ENCODE measurements around the gene PSMD5. TPM values are rescaled to one million over a fixed set of nuclear protein-coding genes. Genes with fewer than 3 reads are reported as not detected.

Gene PSMD5
- 16.6 and 49.4 TPM in 2 replicates for total RNA-seq (ENCODE audit: low replicate concordance)

DNA sequence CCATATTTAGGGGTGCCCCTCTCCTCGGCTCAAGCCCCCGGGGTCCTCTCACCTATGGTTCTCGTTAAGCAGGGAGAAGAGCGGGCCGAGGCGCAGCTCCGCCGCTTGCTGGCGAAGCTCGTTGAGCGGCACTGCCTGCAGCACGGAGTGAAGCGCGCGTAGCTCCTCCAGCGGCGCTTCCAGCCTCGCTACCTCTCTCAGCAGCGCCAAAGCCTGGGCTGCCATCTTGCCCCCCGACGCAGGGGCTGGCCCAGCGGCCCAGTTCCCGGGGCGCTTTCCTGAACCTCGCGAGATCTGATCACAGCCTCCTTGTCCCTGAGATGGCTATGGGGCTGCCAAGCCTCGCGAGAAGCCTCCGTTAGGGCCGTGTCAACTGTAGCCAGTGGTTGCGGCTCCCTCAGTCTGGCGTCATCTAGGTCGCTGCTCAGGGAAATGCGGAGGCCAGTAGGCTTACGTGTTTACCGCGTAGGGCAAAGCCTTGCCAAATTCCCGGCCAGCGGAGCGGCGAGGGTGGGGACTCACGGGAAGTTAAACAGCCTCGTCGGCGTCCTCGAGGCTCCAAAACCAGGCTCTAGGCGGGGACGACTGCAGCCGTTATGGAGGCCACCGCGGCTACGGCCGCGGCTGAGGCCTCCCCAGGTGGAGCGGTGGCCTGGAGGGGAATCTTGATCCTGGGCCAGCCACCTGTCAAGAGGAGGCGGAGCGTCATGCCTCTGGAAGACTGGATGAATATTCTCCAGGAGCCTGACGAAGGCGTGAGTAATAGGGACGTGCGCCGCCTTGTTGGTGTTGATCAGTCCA is at the start of gene PSMD5:
TSS of gene PSMD5 (minus strand) at position 238 of the 801 bp plus-strand sequence. CDS start at position 225, 13 bp downstream.
- peak; percentile 100 for DNase-seq (ENCODE audit: low read depth)
- H3K4me3 ChIP-seq (ENCODE audit: low read depth, low read length): peak within 1 kb of the TSS; percentile 99
- TF ChIP-seq, protein P1, sequence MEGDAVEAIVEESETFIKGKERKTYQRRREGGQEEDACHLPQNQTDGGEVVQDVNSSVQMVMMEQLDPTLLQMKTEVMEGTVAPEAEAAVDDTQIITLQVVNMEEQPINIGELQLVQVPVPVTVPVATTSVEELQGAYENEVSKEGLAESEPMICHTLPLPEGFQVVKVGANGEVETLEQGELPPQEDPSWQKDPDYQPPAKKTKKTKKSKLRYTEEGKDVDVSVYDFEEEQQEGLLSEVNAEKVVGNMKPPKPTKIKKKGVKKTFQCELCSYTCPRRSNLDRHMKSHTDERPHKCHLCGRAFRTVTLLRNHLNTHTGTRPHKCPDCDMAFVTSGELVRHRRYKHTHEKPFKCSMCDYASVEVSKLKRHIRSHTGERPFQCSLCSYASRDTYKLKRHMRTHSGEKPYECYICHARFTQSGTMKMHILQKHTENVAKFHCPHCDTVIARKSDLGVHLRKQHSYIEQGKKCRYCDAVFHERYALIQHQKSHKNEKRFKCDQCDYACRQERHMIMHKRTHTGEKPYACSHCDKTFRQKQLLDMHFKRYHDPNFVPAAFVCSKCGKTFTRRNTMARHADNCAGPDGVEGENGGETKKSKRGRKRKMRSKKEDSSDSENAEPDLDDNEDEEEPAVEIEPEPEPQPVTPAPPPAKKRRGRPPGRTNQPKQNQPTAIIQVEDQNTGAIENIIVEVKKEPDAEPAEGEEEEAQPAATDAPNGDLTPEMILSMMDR (IDR thresholded peaks at IDR 0.05; ENCODE audit: insufficient read depth, low read length): no peak

DNA sequence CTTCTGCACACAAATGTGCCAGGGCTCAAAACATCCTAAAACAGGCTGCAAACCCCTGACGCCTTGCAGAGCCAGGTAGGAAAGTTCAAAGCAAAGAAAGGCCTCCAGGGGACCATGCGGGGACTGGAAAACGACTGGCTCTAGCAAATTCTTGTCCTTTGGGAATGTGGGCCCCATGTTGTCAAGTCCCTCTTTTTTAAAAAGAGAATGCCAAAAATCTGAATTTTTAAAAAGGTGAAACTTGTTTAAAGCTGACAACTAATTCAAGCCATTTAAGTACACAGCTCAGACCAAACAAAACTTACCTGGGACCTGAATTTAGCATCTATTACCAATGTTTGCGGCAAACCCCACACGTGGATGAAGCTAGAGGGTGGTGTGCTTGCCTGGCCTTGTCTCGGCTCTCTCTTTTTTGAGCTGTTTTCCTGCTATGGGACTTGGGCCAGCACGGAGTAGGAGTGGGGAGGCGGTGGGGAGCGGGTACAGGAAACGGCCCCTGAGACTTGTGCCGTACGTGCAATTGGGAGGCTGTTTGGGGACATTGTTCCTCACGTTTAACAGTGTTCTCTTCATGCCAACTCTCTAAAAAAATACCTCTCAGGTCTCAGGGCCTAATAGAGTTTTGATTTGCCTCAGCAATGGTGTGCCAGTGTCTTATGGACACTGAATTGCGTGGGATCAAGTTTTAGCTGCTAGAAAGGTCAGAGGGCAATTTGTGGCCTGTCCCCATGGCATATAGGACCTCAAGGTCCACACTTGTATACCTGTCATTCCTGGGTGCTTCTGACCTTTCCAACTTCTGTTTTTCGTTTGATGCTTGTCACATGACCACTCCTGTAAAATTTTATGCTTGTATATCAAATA is 49.4 kb upstream of the PSMD5 start:
- TF ChIP-seq, protein P1 (IDR thresholded peaks at IDR 0.05; ENCODE audit: insufficient read depth, low read length): no peak
- no peak for DNase-seq (ENCODE audit: low read depth)

DNA sequence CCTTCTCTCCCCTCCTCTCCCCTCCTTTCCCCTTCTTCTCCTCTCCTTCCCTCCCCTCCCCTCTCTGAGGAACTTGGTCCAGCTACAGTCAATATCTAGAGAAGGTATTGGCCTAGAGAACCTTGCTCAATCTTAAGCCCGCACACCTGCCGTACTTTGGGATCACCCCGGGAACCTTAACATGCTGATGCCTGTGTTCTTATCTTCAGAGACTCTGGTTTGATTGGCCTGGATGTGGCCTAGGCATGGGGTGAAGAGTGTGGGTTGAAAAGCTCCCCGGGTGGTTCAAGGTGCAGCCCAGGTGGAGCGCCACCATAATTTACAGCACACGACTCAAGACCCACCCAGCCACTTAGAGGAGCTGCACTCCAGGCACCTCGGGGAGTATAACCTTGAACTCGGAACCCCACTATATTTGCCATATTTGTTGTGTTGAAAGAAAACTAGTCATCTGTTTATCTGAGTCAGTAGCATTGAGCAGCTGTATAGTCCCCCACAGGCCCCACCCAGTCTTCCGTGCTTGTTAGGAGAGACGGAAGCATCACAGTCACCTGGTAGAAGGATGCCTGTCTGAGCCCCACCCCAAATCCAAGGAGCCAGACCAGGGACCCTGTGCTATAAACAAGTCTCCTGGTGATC is 48.6 kb upstream of the PSMD5 start:
- TF ChIP-seq, protein P1 (IDR thresholded peaks at IDR 0.05; ENCODE audit: insufficient read depth, low read length): no peak
- H3K4me3 ChIP-seq (ENCODE audit: low read depth, low read length): no peak overlapping the region
- DNase-seq (ENCODE audit: low read depth): no peak

More for the DNA sequence above, 49.4 kb upstream of the PSMD5 start:
- H3K4me3 ChIP-seq (ENCODE audit: low read depth, low read length): no peak overlapping the region

DNA sequence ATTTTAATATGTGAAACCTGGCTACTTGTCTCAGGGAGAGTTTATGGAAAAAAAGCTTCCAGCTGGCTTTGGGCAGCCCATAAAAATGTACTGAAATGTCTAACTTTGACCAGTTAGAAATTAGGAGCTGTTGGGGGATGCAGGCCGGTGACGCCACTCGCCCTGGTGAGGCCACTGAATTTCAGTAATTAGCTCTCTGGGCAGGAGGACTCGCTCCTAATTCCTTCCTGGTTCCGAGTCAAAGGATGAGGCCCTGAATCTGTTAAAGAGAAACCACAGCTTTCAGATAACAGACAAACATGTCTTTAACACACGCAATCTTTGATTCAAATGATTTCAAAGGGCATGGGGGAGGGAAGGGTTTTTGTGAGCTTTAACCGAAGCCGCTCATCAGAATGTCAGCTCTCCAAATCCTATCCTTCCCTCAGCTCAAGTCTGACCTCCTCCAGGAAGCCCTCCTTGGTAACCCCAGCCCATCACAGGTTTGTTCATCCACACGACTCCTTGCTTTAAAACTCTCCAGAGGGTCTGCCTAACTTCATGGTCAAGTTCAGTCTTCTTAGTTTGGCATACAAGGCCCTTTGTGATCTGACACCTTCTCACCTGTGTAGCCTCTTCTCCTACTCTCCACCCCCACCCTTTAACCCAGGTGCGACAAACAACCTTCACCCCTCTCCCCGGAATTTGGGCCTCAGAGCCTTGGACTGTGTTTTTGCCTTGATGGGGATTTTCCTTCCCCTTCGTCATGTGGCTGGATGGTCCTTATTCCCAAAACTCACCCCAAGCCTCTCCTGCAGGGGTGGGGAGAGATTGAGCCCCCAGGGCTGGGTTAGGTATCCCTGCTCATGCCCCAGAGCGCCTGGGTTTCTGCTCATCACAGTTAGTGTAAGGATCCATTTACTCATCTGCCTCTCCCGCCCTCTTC is 47.9 kb upstream of the PSMD5 start:
- H3K4me3 ChIP-seq (ENCODE audit: low read depth, low read length): no peak overlapping the region
- DNase-seq (ENCODE audit: low read depth): peak; percentile 23
- TF ChIP-seq, protein P1 (IDR thresholded peaks at IDR 0.05; ENCODE audit: insufficient read depth, low read length): no peak

DNA sequence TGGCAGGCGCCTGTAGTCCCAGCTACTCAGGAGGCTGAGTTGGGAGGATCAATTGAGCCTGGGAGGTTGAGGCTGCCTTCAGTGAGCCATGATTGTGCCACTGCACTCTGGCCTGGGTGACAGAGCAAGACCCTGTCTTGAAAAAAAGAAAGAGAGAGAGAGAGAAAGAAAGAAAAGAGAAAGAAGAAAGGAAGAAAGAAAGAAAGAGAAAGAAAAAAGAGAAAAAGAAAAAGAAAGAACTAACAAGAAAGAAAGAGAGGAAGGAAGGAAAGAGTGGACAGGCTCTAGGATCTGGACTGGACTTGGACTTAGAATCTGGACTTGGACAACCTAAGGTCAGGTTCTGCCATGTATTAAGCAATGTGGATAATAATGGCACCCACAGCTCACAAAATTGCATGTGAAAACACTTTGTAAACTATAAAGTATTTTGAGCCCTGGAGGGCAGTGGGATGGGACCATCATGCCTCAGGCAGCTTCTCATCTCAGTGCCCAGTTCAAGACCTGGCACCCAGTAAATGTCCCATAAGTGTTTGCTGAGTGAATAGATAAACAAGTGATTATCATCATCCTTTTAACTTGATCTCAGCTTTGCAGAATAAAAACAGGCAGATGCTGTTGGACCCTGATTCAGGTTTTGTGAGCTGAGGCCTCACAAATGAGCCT is 47.0 kb upstream of the PSMD5 start:
- H3K4me3 ChIP-seq (ENCODE audit: low read depth, low read length): no peak overlapping the region
- no peak for DNase-seq (ENCODE audit: low read depth)
- TF ChIP-seq, protein P1 (IDR thresholded peaks at IDR 0.05; ENCODE audit: insufficient read depth, low read length): no peak

Data from fibroblast of the aortic adventitia (primary cell).